Measurements from ENCODE around the gene NFYB.
"Not testable (repeated sequence)": the region's sequence is repeated elsewhere in the genome, so short reads cannot be mapped to it uniquely, and the experiment has no call there.

Gene NFYB

GRCh38 chr12:104168596-104168995 is 30.6 kb upstream of the NFYB start:
- no peak for DNase-seq (ENCODE audit: low read depth)
- TF ChIP-seq CTCF (IDR thresholded peaks at IDR 0.05; ENCODE audit: insufficient read depth, low read depth, low read length, missing control alignments): no peak
- H3K4me3 ChIP-seq (ENCODE audit: low read length): no peak overlapping the region

- no peak overlapping the region for H3K4me3 ChIP-seq (ENCODE audit: low read length)
- no peak for DNase-seq (ENCODE audit: low read depth)
- TF ChIP-seq CTCF (IDR thresholded peaks at IDR 0.05; ENCODE audit: insufficient read depth, low read depth, low read length, missing control alignments): no peak
These were observed 29.8 kb upstream of the NFYB start for GRCh38 chr12:104167519-104168458.

GRCh38 chr12:104166465-104166864 is 28.5 kb upstream of the NFYB start:
- no peak for TF ChIP-seq CTCF (IDR thresholded peaks at IDR 0.05; ENCODE audit: insufficient read depth, low read depth, low read length, missing control alignments)
- no peak for DNase-seq (ENCODE audit: low read depth)
- H3K4me3 ChIP-seq (ENCODE audit: low read length): no peak overlapping the region

GRCh38 chr12:104165801-104166200 is 27.8 kb upstream of the NFYB start:
- no peak overlapping the region for H3K4me3 ChIP-seq (ENCODE audit: low read length)
- TF ChIP-seq CTCF (IDR thresholded peaks at IDR 0.05; ENCODE audit: insufficient read depth, low read depth, low read length, missing control alignments): no peak
- DNase-seq (ENCODE audit: low read depth): no peak

- TF ChIP-seq CTCF (IDR thresholded peaks at IDR 0.05; ENCODE audit: insufficient read depth, low read depth, low read length, missing control alignments): no peak
- H3K4me3 ChIP-seq (ENCODE audit: low read length): no peak overlapping the region
- no peak for DNase-seq (ENCODE audit: low read depth)
These were observed 26.6 kb upstream of the NFYB start for GRCh38 chr12:104164634-104165033.

GRCh38 chr12:104163631-104164030 is 25.6 kb upstream of the NFYB start:
- TF ChIP-seq CTCF (IDR thresholded peaks at IDR 0.05; ENCODE audit: insufficient read depth, low read depth, low read length, missing control alignments): no peak
- H3K4me3 ChIP-seq (ENCODE audit: low read length): no peak overlapping the region
- DNase-seq (ENCODE audit: low read depth): peak; percentile 10

GRCh38 chr12:104163028-104163427 is 25.0 kb upstream of the NFYB start:
- peak; percentile 8 for DNase-seq (ENCODE audit: low read depth)
- H3K4me3 ChIP-seq (ENCODE audit: low read length): not testable (repeated sequence)

Measured in epithelial cell of esophagus (primary cell).